Stomach (tissue), 9 donors: ENCODE measurements around the gene CDC6. TPM values are rescaled to one million over a fixed set of nuclear protein-coding genes. Genes with fewer than 3 reads are reported as not detected.

Source experiments
- DNase-seq, 2 donors: peaks; one replicate each; pipeline versions ENCODE4 v3.0.0 to v3.0.0-alpha.2; 2013 to 2019
- H3K27ac ChIP-seq, 5 donors: fragments of 200-600 bp in 4 of 5; sonication (generic) in 4 of 5; one replicate each; pipeline ENCODE4 v1.5.1; 2013 to 2019; ENCODE audit warnings: mild to moderate bottlenecking in 1 of 5, moderate library complexity in 1 of 5
- H3K27me3 ChIP-seq, 3 donors: fragments of 200-600 bp; sonication (generic); one replicate each; pipeline ENCODE4 v1.5.1; 2017 to 2019; ENCODE audit warnings: mixed run types in 1 of 3
- H3K36me3 ChIP-seq, 4 donors: fragments of 200-600 bp; sonication (generic); 1 replicate in 3 of 4; 2 replicates in 1 of 4; pipeline ENCODE4 v1.5.1; 2016 to 2019
- H3K4me1 ChIP-seq, 4 donors: fragments of 200-600 bp; sonication (generic); one replicate each; pipeline ENCODE4 v1.5.1; 2016 to 2019
- H3K4me3 ChIP-seq, 4 donors: fragments of 200-600 bp; sonication (generic) in 3 of 4; one replicate each; pipeline ENCODE4 v1.5.1; 2016 to 2019; ENCODE audit warnings: mild to moderate bottlenecking in 1 of 4
- H3K9me3 ChIP-seq, 4 donors: fragments of 200-600 bp; sonication (generic); one replicate each; pipeline ENCODE4 v1.5.1; 2016 to 2019
- EP300 ChIP-seq: sonication (generic); formaldehyde crosslinking; IDR thresholded peaks from one replicate; pipeline ENCODE4 v1.6.1; 2017; ENCODE audit warnings: antibody characterized with exemption
- POLR2A ChIP-seq, 4 donors: fragments of 450-650 bp; IDR thresholded peaks; one replicate each; pipeline ENCODE4 v1.6.1; 2016; ENCODE audit warnings: antibody characterized with exemption in 4 of 4, control low read depth in 2 of 4, mild to moderate bottlenecking in 1 of 4, moderate library complexity in 1 of 4
- POLR2AphosphoS5 ChIP-seq, 3 donors: sonication (generic); formaldehyde crosslinking; IDR thresholded peaks; one replicate each; pipeline ENCODE4 v1.6.1; 2016; ENCODE audit warnings: antibody characterized with exemption in 3 of 3
- WGBS, 5 donors: extraction: QIAGEN DNeasy Blood & Tissue Kit in 3 of 5; methylation state at CpG; one replicate each; pipeline versions ENCODE4 v1.1.5 to v1.1.7; 2013 to 2018; 5-methylcytosine and 5-hydroxymethylcytosine counted together
- intact Hi-C: fragments of 100-400 bp; cut with DNase I; formaldehyde crosslinking; loops from one replicate; pipeline ENCODE4 v1.15.1; 2023; ENCODE audit warnings: low total_unique reads
- polyA plus RNA-seq, 3 donors: library from polyadenylated mRNA; stranded (reverse); fragments of 200-250 nt; gene quantifications; one replicate each; pipeline ENCODE4 v1.2.3, GENCODE V29; 2013
- total RNA-seq, 5 donors: library from RNA; depleted of rRNA; stranded (reverse); fragments of >200 nt; gene quantifications; one replicate each; pipeline versions ENCODE4 v1.1.0 to v1.2.3, GENCODE V29; 2014 to 2016
- TF ChIP-seq, protein P1 (sequence below), 7 experiments: fragments of 450-650 bp in 4 of 7; fragments of 200-600 bp in 3 of 7; sonication (generic) in 3 of 7; IDR thresholded peaks; one replicate each; pipeline ENCODE4 v1.5.1; 2016 to 2019; ENCODE audit warnings: antibody characterized with exemption in 7 of 7, control low read depth in 2 of 7, mild to moderate bottlenecking in 1 of 7
- donor health status: healthy with polysubstance abuse.
- donor health status: Bipolar disorder and iron deficiency.
- donor health status: healthy.

Gene CDC6
- total and polyA plus RNA-seq, 8 donors, result 1.1 to 9.8 (median 3.1) TPM; not detected in 1

DNA sequence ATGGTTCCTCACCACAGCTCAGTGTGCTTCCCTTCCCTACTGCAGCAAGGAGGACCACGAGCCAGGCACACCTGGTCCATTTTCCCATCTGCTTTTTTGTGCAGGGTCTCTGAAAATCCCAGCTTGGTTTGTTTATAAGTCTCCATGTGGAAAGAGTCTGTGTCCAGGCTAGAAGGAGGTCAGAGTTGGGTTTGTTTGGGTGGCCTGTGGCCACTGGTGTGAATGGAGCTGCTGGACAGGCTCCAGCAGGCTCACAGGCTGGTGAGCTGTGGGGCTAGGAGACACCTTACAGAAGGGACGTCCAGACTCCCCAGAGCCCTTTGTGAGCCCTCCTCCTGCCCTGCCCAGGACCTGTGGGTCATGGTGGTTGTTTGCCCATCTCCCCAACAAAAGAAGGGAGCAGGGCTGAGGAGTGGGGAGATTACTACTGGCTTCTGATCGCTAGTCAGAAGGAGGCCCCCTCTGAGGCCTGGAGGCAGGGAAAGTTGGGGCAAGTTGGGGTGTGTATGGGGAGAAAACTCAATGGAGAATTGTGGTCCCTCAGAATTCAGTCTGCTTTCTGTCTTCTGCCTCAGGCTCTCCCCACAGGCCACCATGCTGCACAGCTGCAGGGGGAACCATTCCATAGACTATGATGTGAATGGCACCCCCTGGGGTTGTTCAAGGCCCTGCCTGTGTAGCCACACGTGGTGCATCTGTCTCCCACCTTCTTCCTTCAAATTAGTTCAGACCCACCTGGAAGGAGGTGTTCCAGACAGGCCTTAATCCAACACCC, 25.4 kb downstream of the CDC6 start:
- TF ChIP-seq POLR2AphosphoS5 (IDR thresholded peaks at IDR 0.05), result no peak
- TF ChIP-seq, protein P1, sequence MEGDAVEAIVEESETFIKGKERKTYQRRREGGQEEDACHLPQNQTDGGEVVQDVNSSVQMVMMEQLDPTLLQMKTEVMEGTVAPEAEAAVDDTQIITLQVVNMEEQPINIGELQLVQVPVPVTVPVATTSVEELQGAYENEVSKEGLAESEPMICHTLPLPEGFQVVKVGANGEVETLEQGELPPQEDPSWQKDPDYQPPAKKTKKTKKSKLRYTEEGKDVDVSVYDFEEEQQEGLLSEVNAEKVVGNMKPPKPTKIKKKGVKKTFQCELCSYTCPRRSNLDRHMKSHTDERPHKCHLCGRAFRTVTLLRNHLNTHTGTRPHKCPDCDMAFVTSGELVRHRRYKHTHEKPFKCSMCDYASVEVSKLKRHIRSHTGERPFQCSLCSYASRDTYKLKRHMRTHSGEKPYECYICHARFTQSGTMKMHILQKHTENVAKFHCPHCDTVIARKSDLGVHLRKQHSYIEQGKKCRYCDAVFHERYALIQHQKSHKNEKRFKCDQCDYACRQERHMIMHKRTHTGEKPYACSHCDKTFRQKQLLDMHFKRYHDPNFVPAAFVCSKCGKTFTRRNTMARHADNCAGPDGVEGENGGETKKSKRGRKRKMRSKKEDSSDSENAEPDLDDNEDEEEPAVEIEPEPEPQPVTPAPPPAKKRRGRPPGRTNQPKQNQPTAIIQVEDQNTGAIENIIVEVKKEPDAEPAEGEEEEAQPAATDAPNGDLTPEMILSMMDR (IDR thresholded peaks at IDR 0.05), result no peak
- no peak for TF ChIP-seq POLR2A (IDR thresholded peaks at IDR 0.05)
- no peak for TF ChIP-seq EP300
- H3K27me3 ChIP-seq, result no peaks in the 10 kb centered on the region
- no peaks in the 10 kb centered on the region for H3K9me3 ChIP-seq
- 47 to 68% (median 58%) methylated on average over 3 to 4 of the region's 4 CpGs for WGBS, 5 donors
- no peaks in the 10 kb centered on the region for H3K36me3 ChIP-seq
- no peak for DNase-seq
- peak overlapping the region in 4 of 5 donors; percentile 53 to 98 (median 81) for H3K27ac ChIP-seq
- no peak overlapping the region for H3K4me3 ChIP-seq
- intact Hi-C loops, result no loop called here
- H3K4me1 ChIP-seq, result peaks cover 89 to 99% (median 96%) of the 10 kb centered on the region in 4 donors

DNA sequence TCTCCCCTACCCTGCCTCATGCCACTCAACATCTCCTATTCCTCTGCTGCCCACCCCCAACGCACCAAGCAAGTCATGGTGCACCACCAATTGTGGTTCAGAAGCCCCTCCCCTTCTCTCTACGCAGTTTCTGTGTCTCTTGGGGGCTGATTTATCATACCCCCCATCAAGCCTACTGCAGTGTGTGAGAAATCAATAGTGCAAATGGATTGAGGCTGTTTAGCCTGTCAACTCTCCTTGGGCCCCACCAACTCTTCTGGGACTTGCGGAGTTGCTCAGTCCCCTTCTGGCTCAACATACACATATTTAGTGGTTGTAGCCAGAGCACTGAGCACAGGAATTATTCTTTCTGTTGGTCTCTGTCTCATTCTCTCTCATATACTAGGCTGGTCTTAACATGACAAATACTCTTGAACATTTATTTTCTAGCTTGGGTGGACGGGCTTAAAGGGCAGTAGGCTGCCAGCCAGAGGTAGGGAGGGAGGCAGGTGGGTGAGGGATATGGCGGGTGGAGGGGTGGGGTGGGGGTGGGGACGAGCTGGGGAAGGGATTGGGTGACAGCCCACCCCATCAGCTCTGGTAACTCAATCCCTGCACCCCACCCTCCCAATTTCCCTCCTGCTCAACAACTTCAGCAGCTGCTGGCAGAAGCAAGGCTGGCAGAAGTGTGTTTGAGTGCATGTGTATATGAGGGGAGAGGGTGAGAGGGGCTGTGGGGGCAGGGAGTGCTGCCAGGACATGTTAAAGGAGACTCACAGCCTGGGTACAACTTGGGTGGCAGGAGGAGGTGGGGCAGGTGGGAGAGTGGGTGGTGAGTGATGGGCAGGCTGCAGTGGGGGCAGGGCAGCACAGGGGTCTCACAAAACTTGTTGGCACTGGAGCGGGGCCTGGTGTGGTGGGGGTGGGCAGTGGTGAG, 26.2 kb downstream of the CDC6 start:
- WGBS, 5 donors, result 63 to 71% (median 65%) methylated on average over 6 to 7 of the region's 7 CpGs
- Histone ChIP-seq H3K27me3 (no peaks in the 10 kb centered on the region), H3K4me1 (peaks cover 85 to 96% (median 93%) of the 10 kb centered on the region in 4 donors), H3K27ac (peak overlapping the region in 3 of 5 donors; percentile 93 to 98 (median 96)), H3K4me3 (no peak overlapping the region), H3K9me3 (no peaks in the 10 kb centered on the region), H3K36me3 (no peaks in the 10 kb centered on the region)
- no peak for TF ChIP-seq EP300
- peak in 1 of 2 donors; percentile 67 for DNase-seq
- intact Hi-C loops, result no loop called here

DNA sequence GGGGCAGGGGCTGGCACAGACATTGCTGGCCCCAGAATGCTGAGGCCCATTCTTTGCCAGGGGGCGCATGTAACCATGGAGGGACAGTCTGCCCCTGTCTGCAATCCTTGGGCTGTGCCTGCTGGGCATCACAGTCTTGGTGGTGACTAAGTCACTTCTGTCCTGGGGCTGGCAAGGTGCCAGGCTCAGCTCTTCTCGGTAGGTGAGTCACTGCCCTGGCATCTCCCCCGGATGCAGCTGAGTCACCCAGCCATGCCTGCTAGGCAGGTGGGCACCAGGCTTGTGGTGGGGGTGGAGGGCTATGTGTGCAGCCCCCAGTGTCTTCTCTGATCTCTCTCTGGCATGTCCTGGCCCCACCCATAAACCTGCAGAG, 26.9 kb downstream of the CDC6 start:
- TF ChIP-seq POLR2AphosphoS5 (IDR thresholded peaks at IDR 0.05) (peak; percentile 9 to 90 (median 69)), POLR2A (IDR thresholded peaks at IDR 0.05) (no peak)
- no peaks in the 10 kb centered on the region for H3K27me3 ChIP-seq
- H3K4me1 ChIP-seq, result peaks cover 85 to 96% (median 93%) of the 10 kb centered on the region in 4 donors
- no peaks in the 10 kb centered on the region for H3K9me3 ChIP-seq
- intact Hi-C loops, result no loop called here
- H3K36me3 ChIP-seq, result no peaks in the 10 kb centered on the region
- no peak overlapping the region for H3K4me3 ChIP-seq
- H3K27ac ChIP-seq, result peak overlapping the region in 3 of 5 donors; percentile 93 to 98 (median 96)
- WGBS, 5 donors, result 6 to 37% (median 28%) methylated on average over 2 to 3 of the region's 3 CpGs
- DNase-seq, result peak; percentile 93 to 95

DNA sequence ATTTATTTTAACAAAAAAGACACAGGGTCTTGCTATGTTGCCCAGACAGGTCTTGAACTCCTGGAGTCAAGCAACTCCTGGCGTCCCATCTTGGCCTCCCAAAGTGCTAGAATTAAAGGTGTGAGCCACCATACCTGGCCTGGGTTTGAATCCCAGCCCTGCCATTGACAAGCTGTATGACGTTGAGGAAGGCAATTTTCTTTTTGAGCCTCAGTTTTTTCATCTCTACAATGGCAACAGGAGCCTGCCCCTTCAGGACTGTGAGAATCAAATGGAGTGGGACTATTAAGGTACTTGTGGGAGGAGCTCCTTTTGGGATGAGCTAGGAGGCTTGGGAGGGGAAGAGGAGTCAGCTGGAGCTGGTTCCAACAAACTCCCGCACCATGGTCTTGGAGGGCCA, 27.5 kb downstream of the CDC6 start:
- intact Hi-C loops, result no loop called here

More for the DNA sequence above, 27.5 kb downstream of the CDC6 start:
- peak in 1 of 2 donors; percentile 17 for DNase-seq
- peak overlapping the region in 4 of 5 donors; percentile 90 to 98 (median 94) for H3K27ac ChIP-seq
- H3K27me3 ChIP-seq, result no peaks in the 10 kb centered on the region
- TF ChIP-seq, protein P1 (IDR thresholded peaks at IDR 0.05), result no peak
- no peak for TF ChIP-seq POLR2A (IDR thresholded peaks at IDR 0.05)
- no peak for TF ChIP-seq EP300
- no peak for TF ChIP-seq POLR2AphosphoS5 (IDR thresholded peaks at IDR 0.05)
- H3K36me3 ChIP-seq, result no peaks in the 10 kb centered on the region
- WGBS, 5 donors, result 86 to 96% (median 88%) methylated on average over 3 of the region's 3 CpGs
- no peaks in the 10 kb centered on the region for H3K9me3 ChIP-seq
- H3K4me1 ChIP-seq, result peaks cover 85 to 96% (median 93%) of the 10 kb centered on the region in 4 donors
- H3K4me3 ChIP-seq, result no peak overlapping the region
